Upper lobe of right lung (tissue), 1 donor: ENCODE measurements around the gene SH3RF2. TPM values are rescaled to one million over a fixed set of nuclear protein-coding genes. Genes with fewer than 3 reads are reported as not detected.

Source experiments
- ATAC-seq: fragments of 200-7000 bp; cut with Tn5 transposase; one replicate; pipeline ENCODE4 v1.9.1; 2020; ENCODE audit warnings: mild to moderate bottlenecking, moderate library complexity
- DNase-seq: peaks from one replicate; pipeline ENCODE4 v3.0.0-alpha.2; 2020
- H3K27ac ChIP-seq: fragments of 200-600 bp; one replicate; pipeline ENCODE4 v1.8.0; 2022
- H3K27me3 ChIP-seq: fragments of 200-600 bp; one replicate; pipeline ENCODE4 v1.8.0; 2022; ENCODE audit warnings: mild to moderate bottlenecking
- H3K36me3 ChIP-seq: fragments of 200-600 bp; one replicate; pipeline ENCODE4 v1.8.0; 2022
- H3K4me1 ChIP-seq: fragments of 200-600 bp; one replicate; pipeline ENCODE4 v1.8.0; 2022
- H3K4me3 ChIP-seq: fragments of 200-600 bp; one replicate; pipeline ENCODE4 v1.8.0; 2022; ENCODE audit warnings: mild to moderate bottlenecking
- H3K9me3 ChIP-seq: fragments of 200-600 bp; one replicate; pipeline ENCODE4 v1.8.0; 2022
- CTCF ChIP-seq: fragments of 200-600 bp; IDR thresholded peaks from one replicate; pipeline ENCODE4 v1.8.0; 2022; ENCODE audit warnings: antibody characterized with exemption
- intact Hi-C: fragments of 100-400 bp; cut with DNase I; formaldehyde crosslinking; loops from one replicate; pipeline ENCODE4 v1.11.0; 2022
- total RNA-seq: library from RNA; stranded (reverse); fragmentation: NEBNext Ultra II Directional; extraction: Animal tissue kit (Norgen Biotek cat#: 25700); gene quantifications from one replicate; pipeline ENCODE4 v1.2.1, GENCODE V29; 2021
- donor health status: DM: no; HTN: yes; CAD: no; lungs with severe emphysema.

SH3RF2 gene
- total RNA-seq, 1 donor from 2014 or later: 12.4 TPM

- no peaks in the 10 kb centered on the region for H3K27me3 ChIP-seq
- H3K4me1 ChIP-seq: no peaks in the 10 kb centered on the region
- no peaks in the 10 kb centered on the region for H3K36me3 ChIP-seq
- intact Hi-C loops: no loop called here
- no peaks in the 10 kb centered on the region for H3K9me3 ChIP-seq
- TF ChIP-seq CTCF: no peak
- H3K4me3 ChIP-seq: no peak overlapping the region
- no peak for DNase-seq
- no peak overlapping the region for H3K27ac ChIP-seq
- no peak for ATAC-seq
Measured at GRCh38 chr5:146079695-146080373, 143.5 kb downstream of the SH3RF2 start.

GRCh38 chr5:146081556-146081955, 145.2 kb downstream of the SH3RF2 start:
- Histone ChIP-seq H3K4me3 (no peak overlapping the region), H3K9me3 (no peaks in the 10 kb centered on the region), H3K27ac (no peak overlapping the region), H3K36me3 (no peaks in the 10 kb centered on the region), H3K27me3 (no peaks in the 10 kb centered on the region), H3K4me1 (no peaks in the 10 kb centered on the region)
- DNase-seq (no peak), ATAC-seq (no peak)
- TF ChIP-seq CTCF: no peak
- intact Hi-C loops: no loop called here

- no peaks in the 10 kb centered on the region for H3K4me1 ChIP-seq
- DNase-seq (no peak), ATAC-seq (no peak)
- H3K4me3 ChIP-seq: no peak overlapping the region
- H3K27ac ChIP-seq: no peak overlapping the region
- H3K36me3 ChIP-seq: no peaks in the 10 kb centered on the region
- TF ChIP-seq CTCF: no peak
- H3K9me3 ChIP-seq: no peaks in the 10 kb centered on the region
- intact Hi-C loops: no loop called here
- H3K27me3 ChIP-seq: no peaks in the 10 kb centered on the region
Measured at GRCh38 chr5:146082798-146083197, 146.4 kb downstream of the SH3RF2 start.

GRCh38 chr5:146084376-146084775, 148.0 kb downstream of the SH3RF2 start:
- no peak for ATAC-seq
- Histone ChIP-seq H3K4me1 (no peaks in the 10 kb centered on the region), H3K27ac (no peak overlapping the region), H3K9me3 (no peaks in the 10 kb centered on the region), H3K4me3 (no peak overlapping the region), H3K36me3 (no peaks in the 10 kb centered on the region), H3K27me3 (no peaks in the 10 kb centered on the region)
- no peak for TF ChIP-seq CTCF
- intact Hi-C loops: no loop called here
- DNase-seq: no peak

- Histone ChIP-seq H3K27ac (no peak overlapping the region), H3K36me3 (no peaks in the 10 kb centered on the region), H3K27me3 (no peaks in the 10 kb centered on the region), H3K4me3 (no peak overlapping the region), H3K4me1 (no peaks in the 10 kb centered on the region), H3K9me3 (no peaks in the 10 kb centered on the region)
- intact Hi-C loops: no loop called here
- ATAC-seq (no peak), DNase-seq (no peak)
- TF ChIP-seq CTCF: no peak
Measured at GRCh38 chr5:146088098-146088497, 151.7 kb downstream of the SH3RF2 start.

GRCh38 chr5:146089287-146089686, 152.9 kb downstream of the SH3RF2 start:
- no peak overlapping the region for H3K27ac ChIP-seq
- no peak overlapping the region for H3K4me3 ChIP-seq
- no peaks in the 10 kb centered on the region for H3K36me3 ChIP-seq
- intact Hi-C loops: no loop called here
- H3K9me3 ChIP-seq: no peaks in the 10 kb centered on the region
- ATAC-seq (no peak), DNase-seq (no peak)
- H3K4me1 ChIP-seq: no peaks in the 10 kb centered on the region
- no peaks in the 10 kb centered on the region for H3K27me3 ChIP-seq
- no peak for TF ChIP-seq CTCF
